K562 treated with DMSO at 1 percent for 4 hours (cell line): Measurements from ENCODE around the gene SYT9. TPM values are rescaled to one million over a fixed set of nuclear protein-coding genes. Genes with fewer than 3 reads are reported as not detected.

Experiments used
- total RNA-seq: library from RNA; unstranded; fragments of 300-600 nt; gene quantifications from 2 replicates; pipeline ENCODE4 v1.2.3, GENCODE V29; 2022; ENCODE audit not compliant: insufficient read depth

SYT9 gene, protein sequence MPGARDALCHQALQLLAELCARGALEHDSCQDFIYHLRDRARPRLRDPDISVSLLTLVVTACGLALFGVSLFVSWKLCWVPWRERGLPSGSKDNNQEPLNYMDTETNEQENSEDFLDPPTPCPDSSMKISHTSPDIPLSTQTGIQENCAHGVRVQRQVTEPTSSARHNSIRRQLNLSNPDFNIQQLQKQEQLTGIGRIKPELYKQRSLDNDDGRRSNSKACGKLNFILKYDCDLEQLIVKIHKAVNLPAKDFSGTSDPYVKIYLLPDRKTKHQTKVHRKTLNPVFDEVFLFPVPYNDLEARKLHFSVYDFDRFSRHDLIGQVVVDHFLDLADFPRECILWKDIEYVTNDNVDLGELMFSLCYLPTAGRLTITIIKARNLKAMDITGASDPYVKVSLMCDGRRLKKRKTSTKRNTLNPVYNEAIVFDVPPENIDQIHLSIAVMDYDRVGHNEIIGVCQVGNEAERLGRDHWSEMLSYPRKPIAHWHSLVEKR
- total RNA-seq: not detected in 2 replicates

GRCh38 chr11:7251836-7252682, at the start of gene SYT9:
SYT9 (plus strand) TSS chr11:7251904; CDS start chr11:7252187, 283 bp downstream.

DNA sequence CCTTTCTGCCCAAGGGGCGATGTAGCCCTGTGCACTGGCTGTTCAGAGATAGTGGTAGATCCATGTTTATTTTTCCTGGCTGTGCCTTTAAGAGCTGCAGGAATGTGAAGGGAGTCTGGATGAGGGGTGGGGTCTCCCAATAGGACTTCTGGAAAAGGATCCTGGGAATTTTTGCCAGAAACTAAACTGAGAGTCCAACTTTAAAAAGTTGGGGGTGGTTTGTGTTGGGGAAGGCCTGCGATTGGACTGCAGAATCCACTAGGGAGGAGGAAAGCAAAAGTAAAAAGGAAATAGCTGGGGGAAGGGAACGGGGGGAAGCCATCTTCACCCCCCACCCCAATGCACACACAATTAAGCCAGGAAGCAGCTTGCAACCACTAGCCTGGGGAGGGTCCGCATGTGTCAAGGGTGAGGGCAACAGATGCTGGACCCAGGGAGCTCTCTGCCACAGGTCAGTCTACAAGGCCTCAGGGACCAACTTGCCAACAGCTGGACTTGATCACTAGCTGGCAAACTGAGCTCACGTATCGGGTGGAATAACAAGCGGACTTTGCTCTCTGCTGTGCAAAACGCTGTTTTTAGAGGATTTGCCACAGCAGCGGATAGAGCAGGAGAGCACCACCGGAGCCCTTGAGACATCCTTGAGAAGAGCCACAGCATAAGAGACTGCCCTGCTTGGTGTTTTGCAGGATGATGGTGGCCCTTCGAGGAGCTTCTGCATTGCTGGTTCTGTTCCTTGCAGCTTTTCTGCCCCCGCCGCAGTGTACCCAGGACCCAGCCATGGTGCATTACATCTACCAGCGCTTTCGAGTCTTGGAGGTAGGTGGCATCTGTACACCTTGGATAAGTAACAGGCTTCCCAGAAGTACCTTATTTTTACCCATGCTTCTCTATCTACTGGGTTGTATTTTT, 233.7 kb downstream of the SYT9 start, which contains the start of gene OLFML1:
Gene OLFML1 (plus strand): TSS at position 321 of the 912 bp plus-strand sequence. CDS start 370 bp downstream, at position 691.

DNA sequence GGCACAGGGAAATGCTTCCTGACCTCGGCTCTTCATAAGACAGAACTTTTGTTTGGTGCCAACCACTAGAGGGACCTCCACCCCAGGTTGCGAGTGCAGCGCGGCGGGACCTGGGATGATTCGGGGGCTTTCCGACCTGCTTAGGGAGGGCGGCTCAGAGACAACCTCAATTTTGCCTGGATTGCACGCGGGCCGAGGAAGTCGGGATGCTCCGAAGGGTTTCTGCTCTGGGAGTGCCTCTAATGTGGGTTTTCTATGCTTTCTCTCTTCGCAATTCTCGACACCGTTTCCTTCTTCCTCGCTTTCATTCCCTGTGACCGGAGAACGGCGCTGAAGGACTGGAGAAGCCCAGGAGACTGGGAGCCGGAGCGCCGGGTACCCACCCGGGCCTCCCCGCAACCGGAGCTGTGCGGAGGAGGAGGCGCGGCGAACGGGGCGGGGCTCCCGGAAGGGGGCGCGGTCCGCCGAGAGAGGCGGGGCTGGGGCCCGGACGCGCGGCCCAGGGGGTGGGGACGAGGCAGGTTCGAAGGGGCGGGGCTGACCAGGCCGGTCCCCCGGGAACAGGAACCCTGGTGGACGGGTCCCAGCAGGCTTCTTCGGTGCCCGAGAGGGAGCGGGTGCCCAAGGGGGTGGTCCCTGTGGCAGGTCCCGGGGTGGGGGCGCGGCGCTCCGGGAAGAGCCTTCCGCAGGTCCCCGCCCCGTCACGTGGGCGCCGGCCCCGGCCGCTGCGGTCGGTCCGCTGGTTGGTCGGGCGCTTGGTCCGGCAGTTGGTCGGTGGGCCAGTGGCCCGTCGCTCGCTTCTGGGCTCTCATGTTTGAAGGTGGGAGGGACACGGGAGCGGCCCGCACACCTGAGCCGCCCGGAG, 261.8 kb downstream of the SYT9 start, which contains the start of gene PPFIBP2:
Gene PPFIBP2 (plus strand): TSS at position 766 of the 865 bp plus-strand sequence. CDS start 35,477 bp downstream, outside the sequence.

Other genes with a start within 250 kb of the SYT9 start
- gene ZNF214, start 231.6 kb upstream of the SYT9 start, total RNA-seq: not detected in 2 replicates
- gene NLRP14, start 231.4 kb upstream of the SYT9 start, total RNA-seq: 0.31 TPM in 1 of 2 replicates, not detected in the other
- not detected in 2 replicates for gene RBMXL2, start 162.9 kb upstream of the SYT9 start, total RNA-seq
- gene OLFML1, start 233.6 kb downstream of the SYT9 start, total RNA-seq: not detected in 2 replicates